GM12872 (cell line): Measurements from ENCODE around the gene GUCY1A1.

Experiments
- TF ChIP-seq, protein P1 (sequence below): IDR thresholded peaks from 3 replicates; pipeline ENCODE4 v1.5.1; 2011; ENCODE audit warnings: low read depth, mild to moderate bottlenecking, low read length, moderate library complexity; ENCODE audit not compliant: insufficient read depth

The GUCY1A1 gene

DNA sequence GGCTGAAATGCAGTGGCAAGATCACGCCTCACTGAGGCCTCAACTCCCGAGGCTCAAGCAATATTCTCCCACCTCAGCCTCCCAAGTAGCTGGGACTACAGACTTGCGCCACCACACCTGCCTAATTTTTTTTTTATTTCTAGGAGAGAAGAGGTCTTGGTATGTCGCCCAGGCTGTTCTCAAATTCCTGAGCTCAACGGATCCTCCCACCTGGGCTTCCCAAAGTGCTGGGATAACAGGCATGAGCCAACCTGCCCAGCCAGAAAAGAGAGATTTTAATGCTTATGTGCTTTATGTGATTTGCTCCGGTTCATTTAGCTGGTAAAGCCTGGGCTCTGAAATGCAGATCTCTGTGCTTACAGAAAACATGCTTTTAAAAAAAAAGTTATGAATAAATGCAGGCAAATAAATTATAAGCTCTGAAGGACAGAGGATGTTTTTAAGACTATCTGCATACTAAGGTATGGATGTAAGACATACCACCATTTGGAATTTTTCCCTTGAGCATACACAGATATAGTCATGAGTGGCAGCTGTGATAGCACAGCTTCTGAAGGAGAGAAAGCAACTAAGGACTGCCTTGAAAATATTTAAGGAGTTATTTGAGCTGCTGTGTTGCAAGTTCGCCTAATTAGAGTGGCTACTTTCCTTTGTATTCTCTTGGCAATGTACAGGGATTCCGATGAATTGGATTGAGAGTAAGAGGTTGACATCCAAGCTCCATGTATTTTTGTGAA lies 106.0 kb downstream of the GUCY1A1 start:
- TF ChIP-seq, protein P1, sequence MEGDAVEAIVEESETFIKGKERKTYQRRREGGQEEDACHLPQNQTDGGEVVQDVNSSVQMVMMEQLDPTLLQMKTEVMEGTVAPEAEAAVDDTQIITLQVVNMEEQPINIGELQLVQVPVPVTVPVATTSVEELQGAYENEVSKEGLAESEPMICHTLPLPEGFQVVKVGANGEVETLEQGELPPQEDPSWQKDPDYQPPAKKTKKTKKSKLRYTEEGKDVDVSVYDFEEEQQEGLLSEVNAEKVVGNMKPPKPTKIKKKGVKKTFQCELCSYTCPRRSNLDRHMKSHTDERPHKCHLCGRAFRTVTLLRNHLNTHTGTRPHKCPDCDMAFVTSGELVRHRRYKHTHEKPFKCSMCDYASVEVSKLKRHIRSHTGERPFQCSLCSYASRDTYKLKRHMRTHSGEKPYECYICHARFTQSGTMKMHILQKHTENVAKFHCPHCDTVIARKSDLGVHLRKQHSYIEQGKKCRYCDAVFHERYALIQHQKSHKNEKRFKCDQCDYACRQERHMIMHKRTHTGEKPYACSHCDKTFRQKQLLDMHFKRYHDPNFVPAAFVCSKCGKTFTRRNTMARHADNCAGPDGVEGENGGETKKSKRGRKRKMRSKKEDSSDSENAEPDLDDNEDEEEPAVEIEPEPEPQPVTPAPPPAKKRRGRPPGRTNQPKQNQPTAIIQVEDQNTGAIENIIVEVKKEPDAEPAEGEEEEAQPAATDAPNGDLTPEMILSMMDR = no peak

GRCh38 chr4:155773196-155773800 lies 106.7 kb downstream of the GUCY1A1 start:
- TF ChIP-seq, protein P1 = no peak

DNA sequence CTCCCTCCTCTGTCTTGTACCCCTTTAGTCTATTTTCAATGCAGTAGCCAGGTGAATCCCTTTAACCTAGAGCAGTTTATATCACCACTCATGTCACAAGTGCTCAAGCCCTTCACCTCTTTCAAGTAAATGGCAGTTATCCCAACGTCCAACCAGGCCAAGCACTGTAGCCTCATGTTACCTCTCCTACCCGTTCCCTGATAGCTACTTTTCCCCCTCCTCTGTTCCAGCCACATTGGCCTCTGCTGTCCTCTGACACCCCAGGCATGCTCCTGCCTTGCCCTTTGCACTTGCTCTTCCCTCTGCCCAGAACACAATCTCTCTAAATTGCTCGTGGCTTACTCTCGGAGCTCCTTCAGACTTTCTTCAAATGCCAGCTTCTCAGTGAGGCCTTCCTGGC lies 107.4 kb downstream of the GUCY1A1 start:
- TF ChIP-seq, protein P1 = no peak

- TF ChIP-seq, protein P1 = no peak
Observed at GRCh38 chr4:155777971-155778735, 111.5 kb downstream of the GUCY1A1 start.

DNA sequence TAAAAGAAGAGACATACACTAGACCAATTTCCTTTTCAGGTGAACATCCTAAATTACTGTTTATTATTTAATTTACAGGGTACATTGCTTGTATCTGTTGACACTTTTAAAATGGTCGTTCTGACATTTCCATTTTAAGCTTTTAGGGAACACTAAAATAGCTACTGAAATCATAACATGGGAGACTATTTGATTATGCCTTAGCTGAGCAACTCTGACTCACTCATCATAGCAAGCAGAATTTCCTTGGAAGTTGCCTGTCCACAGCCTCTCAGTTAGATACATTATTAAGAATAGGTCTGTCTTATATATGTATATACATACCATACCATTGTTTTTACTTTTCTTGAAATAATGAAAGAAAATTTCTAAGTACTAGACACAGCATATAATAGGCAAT lies 114.1 kb downstream of the GUCY1A1 start:
- TF ChIP-seq, protein P1 = no peak

DNA sequence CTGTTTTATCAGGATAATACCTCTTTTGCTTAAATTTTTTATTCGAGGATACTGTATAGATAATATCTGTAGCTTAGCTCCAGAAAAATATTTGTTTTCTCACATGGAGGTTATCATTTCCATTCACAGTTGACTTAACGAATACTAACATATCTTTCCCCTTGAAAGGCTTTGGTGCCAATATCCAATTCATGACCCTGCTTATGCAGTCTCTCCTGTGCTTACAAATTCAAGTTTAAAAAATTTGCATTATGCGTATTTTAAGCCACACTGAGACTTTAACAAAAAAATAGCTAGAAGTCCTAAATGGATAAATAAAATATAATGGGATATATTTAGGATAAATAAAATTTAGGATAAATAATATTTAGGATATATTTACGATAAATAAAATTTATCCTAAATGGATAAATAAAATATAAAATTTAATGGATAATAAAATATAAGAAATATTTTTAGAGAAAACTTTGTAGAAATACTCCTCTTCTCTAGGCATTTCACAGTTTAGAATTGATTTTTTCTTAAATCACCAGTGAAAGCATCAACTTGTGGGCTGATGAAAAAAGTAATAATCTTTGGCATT lies 114.7 kb downstream of the GUCY1A1 start:
- TF ChIP-seq, protein P1 = no peak
